K562 (cell line): ENCODE measurements around the gene OTOG. TPM values are rescaled to one million over a fixed set of nuclear protein-coding genes. Genes with fewer than 3 reads are reported as not detected.
A peak's percentile ranks its signal among the peaks of the same experiment; 100 is the strongest.

Experiments
- ATAC-seq: fragments of 200-7000 bp; cut with Tn5 transposase; 3 replicates; pipeline ENCODE4 v1.9.1; 2020; ENCODE audit warnings: moderate library complexity
- BruUV-seq: library from RNA; stranded (reverse); fragments of 400-500 nt; replicated peaks from 2 replicates; lab custom pipeline; 2021; lab: Mats Ljungman, UMichigan
- CTCF ChIA-PET: fragments of 300-600 bp; formaldehyde crosslinking; extraction: SDS; loops from one replicate; lab custom pipeline; 2021; ENCODE audit warnings: low intra/inter-chr PET ratio; lab: Yijun Ruan, JAX
- POLR2A ChIA-PET: fragments of 300-600, 350-650 bp; sonication (Branson Sonifier 250); formaldehyde crosslinking; extraction: SDS; loops from one replicate; lab custom pipeline; 2021; ENCODE audit warnings: antibody characterized with exemption, inconsistent platforms; lab: Yijun Ruan, JAX
- DNase-seq, 4 experiments: peaks; one replicate each; pipeline versions ENCODE4 v3.0.0 to v3.0.0-alpha.2; 2011 to 2018; ENCODE audit warnings: low spot score in 3 of 4, mixed read lengths in 3 of 4; ENCODE audit errors: extremely low read depth in 1 of 4
- FAIRE-seq: peaks from 2 replicates; lab custom pipeline; 2011; peaks lifted over from hg19 to GRCh38; lab: Jason Lieb, UNC
- H2AFZ ChIP-seq: 2 replicates; pipeline ENCODE4 v1.6.0; 2011; ENCODE audit warnings: low read depth, low read length, control low read depth, inconsistent platforms
- H3K27ac ChIP-seq: fragments of 200-600 bp; 3 replicates; pipeline ENCODE4 v1.8.0; 2011; ENCODE audit warnings: low read depth, mild to moderate bottlenecking, control low read depth, inconsistent platforms, low read length, moderate library complexity, mixed read lengths; ENCODE audit errors: extremely low read depth
- H3K27me3 ChIP-seq, 2 experiments: fragments of 300-600 bp in 1 of 2; 2 replicates in 1 of 2; 3 replicates in 1 of 2; pipeline versions ENCODE4 v1.6.0 to v1.8.0; 2011; ENCODE audit warnings: inconsistent platforms in 2 of 2, low read length in 2 of 2, mild to moderate bottlenecking in 1 of 2, mixed read lengths in 1 of 2, moderate library complexity in 1 of 2; ENCODE audit not compliant: control insufficient read depth in 2 of 2, insufficient read depth in 2 of 2
- H3K36me3 ChIP-seq: fragments of 300-600 bp; 3 replicates; pipeline ENCODE4 v1.8.0; 2011; ENCODE audit warnings: mild to moderate bottlenecking, low read length, inconsistent platforms; ENCODE audit not compliant: control insufficient read depth, insufficient read depth
- H3K4me1 ChIP-seq, 2 experiments: fragments of 200-600 bp in 1 of 2; replicated peaks in 1 of 2; 2 replicates in 1 of 2; 3 replicates in 1 of 2; pipeline versions ENCODE4 v1.5.1 to v1.8.0; 2011; ENCODE audit warnings: inconsistent platforms in 2 of 2, low read length in 2 of 2, mild to moderate bottlenecking in 1 of 2, mixed read lengths in 1 of 2, moderate library complexity in 1 of 2; ENCODE audit not compliant: control insufficient read depth in 2 of 2, insufficient read depth in 2 of 2
- H3K4me2 ChIP-seq: 2 replicates; pipeline ENCODE4 v1.6.1; 2011; ENCODE audit warnings: low read length, control low read depth, inconsistent platforms, mixed read lengths; ENCODE audit not compliant: insufficient read depth
- H3K4me3 ChIP-seq: fragments of 200-600 bp; sonication (generic), shearing (Covaris generic); 2 replicates; pipeline ENCODE4 v1.5.1; 2016; ENCODE audit warnings: control low read depth, inconsistent platforms
- H3K79me2 ChIP-seq: fragments of 200-600 bp; 3 replicates; pipeline ENCODE4 v1.8.0; 2011; ENCODE audit warnings: low read length, inconsistent platforms; ENCODE audit not compliant: control insufficient read depth, insufficient read depth
- H3K9ac ChIP-seq, 2 experiments: 2 replicates each; pipeline versions ENCODE4 v1.6.0 to v1.6.1; 2011; ENCODE audit warnings: low read depth in 2 of 2, low read length in 2 of 2, control low read depth in 1 of 2, inconsistent platforms in 1 of 2, mild to moderate bottlenecking in 1 of 2, mixed read lengths in 1 of 2; ENCODE audit not compliant: insufficient read depth in 1 of 2
- H3K9me1 ChIP-seq: one replicate; pipeline ENCODE4 v1.6.0; 2011; ENCODE audit warnings: inconsistent platforms, mild to moderate bottlenecking, low read length, moderate library complexity; ENCODE audit not compliant: control insufficient read depth, insufficient read depth
- H3K9me3 ChIP-seq: replicated peaks from 2 replicates; pipeline ENCODE4 v1.5.1; 2011; ENCODE audit warnings: low read depth, low read length, inconsistent platforms; ENCODE audit not compliant: control insufficient read depth, insufficient read depth
- H4K20me1 ChIP-seq: replicated peaks from 2 replicates; pipeline ENCODE4 v1.6.1; 2011; ENCODE audit warnings: low read length, inconsistent platforms, mixed read lengths; ENCODE audit not compliant: control insufficient read depth, insufficient read depth
- CHD1 ChIP-seq: fragments of 200-600 bp; sonication (generic); IDR thresholded peaks from one replicate; pipeline ENCODE4 v1.6.1; 2012; ENCODE audit warnings: mild to moderate bottlenecking, moderate library complexity, low read length, inconsistent platforms
- CREB1 ChIP-seq, 2 experiments: sonication (generic) in 1 of 2; formaldehyde crosslinking in 1 of 2; IDR thresholded peaks; 2 replicates each; pipeline versions ENCODE4 v1.6.1 to v1.8.0; 2012 to 2022; ENCODE audit warnings: inconsistent platforms in 1 of 2, mild to moderate bottlenecking in 1 of 2, missing genetic modification reagents in 1 of 2, moderate library complexity in 1 of 2
- CREB5 ChIP-seq: fragments of 250-450 bp; sonication (Bioruptor Pico); IDR thresholded peaks from 2 replicates; pipeline ENCODE4 v1.5.0; 2020; ENCODE audit warnings: mild to moderate bottlenecking
- FOS ChIP-seq: IDR thresholded peaks from 3 replicates; pipeline ENCODE4 v1.6.1; 2011; ENCODE audit not compliant: insufficient read length; ENCODE audit errors: extremely low read depth
- FOXM1 ChIP-seq, 2 experiments: fragments of 450-650 bp in 1 of 2; sonication (generic) in 1 of 2; formaldehyde crosslinking in 1 of 2; IDR thresholded peaks; 2 replicates each; pipeline versions ENCODE4 v1.6.1 to v1.9.0; 2017 to 2022; ENCODE audit warnings: low read depth in 2 of 2, mild to moderate bottlenecking in 2 of 2, missing genetic modification reagents in 1 of 2, moderate library complexity in 1 of 2
- JUNB ChIP-seq: fragments of 450-650 bp; formaldehyde crosslinking; conservative IDR thresholded peaks from 2 replicates; pipeline ENCODE4 v1.4.0; 2020; ENCODE audit warnings: mild to moderate bottlenecking
- NRF1 ChIP-seq, 2 experiments: fragments of 450-650 bp; IDR thresholded peaks in 1 of 2; conservative IDR thresholded peaks in 1 of 2; 2 replicates each; pipeline ENCODE4 v1.6.1; 2014; ENCODE audit warnings: mild to moderate bottlenecking in 2 of 2
- SMAD1 ChIP-seq: fragments of 150-350 bp; IDR thresholded peaks from 2 replicates; pipeline ENCODE4 v1.6.1; 2014; ENCODE audit warnings: low read length, low read depth; ENCODE audit not compliant: partially characterized antibody
- SRF ChIP-seq, 2 experiments: fragments of 250-450, 450-650 bp in 1 of 2; sonication (Bioruptor Pico) in 1 of 2; sonication (generic) in 1 of 2; formaldehyde crosslinking; IDR thresholded peaks; 2 replicates each; pipeline versions ENCODE4 v1.5.0 to v1.5.1; 2020 to 2022; ENCODE audit warnings: mild to moderate bottlenecking in 1 of 2, missing genetic modification reagents in 1 of 2
- ZNF212 ChIP-seq: fragments of 450-650 bp; formaldehyde crosslinking; IDR thresholded peaks from 2 replicates; pipeline ENCODE4 v1.4.0; 2020; ENCODE audit warnings: mild to moderate bottlenecking
- WGBS: fragments of 100-300 bp; shearing (Covaris generic); methylation state at CpG from one replicate; pipeline ENCODE4 v1.1.6; 2016; ENCODE audit warnings: low coverage, mixed read lengths; ENCODE audit not compliant: insufficient coverage; ENCODE audit errors: missing lambda C conversion rate; 5-methylcytosine and 5-hydroxymethylcytosine counted together
- in situ Hi-C: fragments of 300-500 bp; cut with MboI; formaldehyde crosslinking; loops from 4 replicates; pipeline ENCODE4 v1.15.0; 2018; ENCODE audit warnings: inconsistent platforms, mixed read lengths
- intact Hi-C: fragments of 100-400 bp; cut with micrococcal nuclease; formaldehyde crosslinking; loops from 2 replicates; pipeline ENCODE4 v1.14.2; 2022
- polyA plus RNA-seq, 8 experiments: library from polyadenylated mRNA; depleted of rRNA in 4 of 8; stranded (reverse) in 5 of 8; unstranded in 3 of 8; fragments of >200 nt; fragmentation: Nextera tagmentation in 2 of 8; fragmentation: Illumina TruSeq in 1 of 8; extraction: Ambion mirVana in 2 of 8; extraction: Trizol in 1 of 8; gene quantifications; 2 replicates each; pipeline versions ENCODE4 v1.2.1 to v1.2.3, GENCODE V29; 2011 to 2014; ENCODE audit warnings: inconsistent platforms in 1 of 8, missing spikeins in 1 of 8
- total RNA-seq, 7 experiments: library from RNA; depleted of rRNA in 6 of 7; stranded (reverse); fragments of >200 nt in 6 of 7; fragmentation: Illumina TruSeq in 2 of 7; extraction: Trizol in 2 of 7; gene quantifications; 2 replicates each; pipeline versions ENCODE4 v1.2.1 to v1.2.3, GENCODE V29; 2011 to 2021; ENCODE audit warnings: low replicate concordance in 1 of 7

The OTOG gene
- total and polyA plus RNA-seq, 9 of the 15 experiments (the other 6 are each of a cell fraction or from before 2014, with no cell fraction given): not detected

DNA sequence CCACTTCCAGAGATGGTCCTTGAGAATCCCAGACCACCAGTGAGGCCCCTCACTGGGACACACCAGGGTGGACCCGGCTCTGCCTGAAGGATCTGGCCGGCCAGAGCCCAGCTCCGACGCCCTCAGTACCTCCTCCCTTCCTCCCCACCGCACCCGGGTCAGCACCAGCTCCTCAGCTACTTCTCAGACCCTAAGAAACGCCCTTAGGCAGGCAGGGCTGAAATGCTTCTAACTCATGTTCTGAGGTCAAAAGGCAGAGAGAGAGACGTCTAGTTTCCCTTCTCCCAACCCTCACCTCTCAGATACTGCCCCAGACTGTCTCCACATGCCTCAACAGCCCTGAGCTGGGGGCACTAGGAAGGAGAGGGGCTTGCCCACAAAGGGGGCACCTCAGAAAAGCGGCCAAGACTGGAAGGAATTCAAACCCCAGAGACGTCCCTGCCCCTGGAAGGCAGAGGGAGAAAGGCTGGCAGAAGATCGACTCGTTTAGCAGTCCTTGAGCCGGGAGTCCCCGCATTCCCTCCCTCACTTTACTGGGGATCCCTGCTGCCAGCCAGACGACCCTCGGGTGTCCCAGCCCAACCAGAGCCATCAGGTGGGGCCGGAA is 3.4 kb upstream of the OTOG start:
- POLR2A ChIA-PET: interaction anchor here (0.6 to 2.0 kb wide), 2 partner anchors 14 to 61 kb away, joined by 3 to 5 read pairs; no protein-coding TSS in a partner anchor
- no TSS peak for BruUV-seq

DNA sequence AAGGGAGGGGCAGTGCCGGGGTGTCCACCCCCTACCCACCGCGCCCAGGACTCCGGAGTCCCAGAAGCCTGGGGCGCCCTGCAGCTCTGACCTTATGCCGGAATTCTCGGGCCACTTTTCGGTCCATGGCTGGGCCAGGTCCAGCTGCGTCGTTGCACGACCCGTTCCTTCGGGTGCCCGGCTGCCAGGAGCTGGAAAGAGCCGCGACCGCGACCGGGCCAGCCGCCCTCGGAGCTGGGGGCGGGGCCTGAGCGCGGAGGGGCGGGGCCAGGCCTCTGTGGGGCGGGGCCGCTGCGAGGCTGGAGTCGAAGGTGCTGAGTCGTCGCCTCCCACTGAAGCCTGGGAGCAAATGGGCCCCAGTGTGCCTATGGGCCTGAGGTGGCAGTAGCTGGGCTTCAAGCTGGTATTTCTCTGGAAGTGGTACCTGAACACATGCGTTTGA is 2.9 kb upstream of the OTOG start, which contains the start of gene USH1C:
USH1C (minus strand) TSS at position 236 of the 442 bp plus-strand sequence; CDS start at position 127, 109 bp downstream.
- ChIA-PET CTCF (no interaction called here), POLR2A (interaction anchor here (0.6 kb wide), 1 partner anchor 60 kb away, joined by 3 read pairs; no protein-coding TSS in a partner anchor)
- intact Hi-C loops (no loop called here), in situ Hi-C loops (no loop called here)
- 11% methylated on average over 12 of the region's 32 CpGs for WGBS
- H3K27ac ChIP-seq: no peak within 1 kb of the TSS; the same call in 2 of the 3 replicates
- DNase-seq (peak; percentile 63 to 97 (median 95)), FAIRE-seq (no peak), ATAC-seq (peak; percentile 98)
- no peaks in the 10 kb centered on the region; the same call in 1 of the 2 replicates for H4K20me1 ChIP-seq
- BruUV-seq: no TSS peak
- no peaks in the 10 kb centered on the region for H3K9me3 ChIP-seq
- peaks cover 10 to 51% of the 10 kb centered on the region in 2 experiments; a peak in 3 of 5 replicates for H3K27me3 ChIP-seq
- peak within 1 kb of the TSS; percentile 93 for H2AFZ ChIP-seq
- peaks cover 0 to 22% of the 10 kb centered on the region in 2 experiments; a peak in 2 of 5 replicates for H3K4me1 ChIP-seq
- no peaks in the 10 kb centered on the region for H3K79me2 ChIP-seq
- H3K36me3 ChIP-seq: no peaks in the 10 kb centered on the region
- peak within 1 kb of the TSS; percentile 73 for H3K4me2 ChIP-seq
- H3K9ac ChIP-seq: peak within 1 kb of the TSS in 1 of 2 experiments; percentile 68; a peak in 3 of 4 replicates
- no peaks in the 10 kb centered on the region for H3K9me1 ChIP-seq
- H3K4me3 ChIP-seq: peak within 1 kb of the TSS; percentile 25
- peak in 1 of 2 experiments; percentile 23; a peak in 1 of 4 replicates for TF ChIP-seq NRF1 (conservative IDR thresholded peaks at IDR 0.05 in 1 of 2, IDR thresholded peaks at IDR 0.05 in 1 of 2)
- TF ChIP-seq CREB5 (CRISPR knock-in tag): no peak
- TF ChIP-seq SMAD1: no peak
- no peak for TF ChIP-seq CHD1
- TF ChIP-seq SRF (CRISPR knock-in tag; IDR thresholded peaks at IDR 0.05): no peak
- no peak for TF ChIP-seq CREB1 (IDR thresholded peaks at IDR 0.05)
- TF ChIP-seq CREB1 (CRISPR knock-in tag; IDR thresholded peaks at IDR 0.05): no peak

More for the DNA sequence above, 3.4 kb upstream of the OTOG start:
- H3K27me3 ChIP-seq: peaks cover 10 to 56% of the 10 kb centered on the region in 2 experiments; a peak in 3 of 5 replicates
- no peaks in the 10 kb centered on the region; the same call in 1 of the 2 replicates for H4K20me1 ChIP-seq
- no peaks in the 10 kb centered on the region for H3K79me2 ChIP-seq
- CTCF ChIA-PET: no interaction called here
- no peak overlapping the region for H3K27ac ChIP-seq
- FAIRE-seq (no peak), DNase-seq (no peak), ATAC-seq (no peak)
- no peaks in the 10 kb centered on the region for H3K9me1 ChIP-seq
- H3K4me2 ChIP-seq: 0 out of 2 replicates have a peak overlapping the region, but pooled peaks have one; percentile 18
- WGBS: 10% methylated on average over 11 of the region's 17 CpGs
- intact Hi-C loops: no loop called here
- 0 out of 2 replicates have a peak overlapping the region, but pooled peaks have one; percentile 93 for H2AFZ ChIP-seq
- no peak for TF ChIP-seq ZNF212 (CRISPR knock-in tag)
- TF ChIP-seq FOXM1 (IDR thresholded peaks at IDR 0.05; ENCODE audit: low read depth): no peak
- TF ChIP-seq FOXM1 (CRISPR knock-in tag; IDR thresholded peaks at IDR 0.05; ENCODE audit: low read depth): no peak
- no peak for TF ChIP-seq FOS
- TF ChIP-seq JUNB (CRISPR knock-in tag): no peak
- TF ChIP-seq, all 486 proteins: peak for 0
- H3K4me1 ChIP-seq: peaks cover 0 to 22% of the 10 kb centered on the region in 2 experiments; a peak in 2 of 5 replicates
- in situ Hi-C loops: no loop called here
- H3K4me3 ChIP-seq: peak overlapping the region; percentile 25
- peak overlapping the region in 1 of 2 experiments; percentile 68; a peak in 2 of 4 replicates for H3K9ac ChIP-seq
- H3K9me3 ChIP-seq: no peaks in the 10 kb centered on the region
- H3K36me3 ChIP-seq: no peaks in the 10 kb centered on the region
